ENCODE results near the gene CREBZF.
A peak's percentile ranks its signal among the peaks of the same experiment; 100 is the strongest.
"Not testable (repeated sequence)": the region's sequence is repeated elsewhere in the genome, so short reads cannot be mapped to it uniquely, and the experiment has no call there.

The CREBZF gene

GRCh38 chr11:85661972-85662664 is 2.8 kb downstream of the CREBZF start:
- FAIRE-seq (no peak), DNase-seq (ENCODE audit: insufficient read length, low spot score) (no peak)
- TF ChIP-seq SPI1 (IDR thresholded peaks at IDR 0.05; ENCODE audit: low read depth, low read length) (no peak), PAX5 (IDR thresholded peaks at IDR 0.05; ENCODE audit: insufficient read depth, low read length, severe bottlenecking) (no peak), TAF1 (IDR thresholded peaks at IDR 0.05; ENCODE audit: low read depth, low read length) (no peak), POLR2AphosphoS5 (IDR thresholded peaks at IDR 0.05; ENCODE audit: low read depth, low read length) (no peak), POLR2A (IDR thresholded peaks at IDR 0.05; ENCODE audit: low read depth, low read length) (no peak), POU2F2 (IDR thresholded peaks at IDR 0.05; ENCODE audit: low read depth, low read length) (no peak)

GRCh38 chr11:85658180-85658579 is 6.7 kb downstream of the CREBZF start:
- no peak for TF ChIP-seq SPI1 (IDR thresholded peaks at IDR 0.05; ENCODE audit: low read depth, low read length)
- TF ChIP-seq POLR2AphosphoS5 (IDR thresholded peaks at IDR 0.05; ENCODE audit: low read depth, low read length): no peak
- no peak for DNase-seq (ENCODE audit: insufficient read length, low spot score)
- FAIRE-seq: no peak

- no peak for TF ChIP-seq POU2F2 (IDR thresholded peaks at IDR 0.05; ENCODE audit: low read depth, low read length)
- TF ChIP-seq PAX5 (IDR thresholded peaks at IDR 0.05; ENCODE audit: insufficient read depth, low read length, severe bottlenecking): no peak
- no peak for TF ChIP-seq POLR2A (IDR thresholded peaks at IDR 0.05; ENCODE audit: low read depth, low read length)
- no peak for TF ChIP-seq TAF1 (IDR thresholded peaks at IDR 0.05; ENCODE audit: low read depth, low read length)
- TF ChIP-seq POLR2AphosphoS5 (IDR thresholded peaks at IDR 0.05; ENCODE audit: low read depth, low read length): no peak
- no peak for TF ChIP-seq SPI1 (IDR thresholded peaks at IDR 0.05; ENCODE audit: low read depth, low read length)
- no peak for DNase-seq (ENCODE audit: insufficient read length, low spot score)
- no peak for FAIRE-seq
These were observed 8.2 kb downstream of the CREBZF start for GRCh38 chr11:85656777-85657176.

- DNase-seq (ENCODE audit: insufficient read length, low spot score); FAIRE-seq: not testable (repeated sequence)
- TF ChIP-seq POLR2AphosphoS5 (IDR thresholded peaks at IDR 0.05; ENCODE audit: low read depth, low read length): 0 out of 2 replicates have a peak, but pooled peaks have one; percentile 10
These were observed 10.6 kb downstream of the CREBZF start for GRCh38 chr11:85654343-85654742.

- TF ChIP-seq SPI1 (IDR thresholded peaks at IDR 0.05; ENCODE audit: low read depth, low read length) (no peak), PAX5 (IDR thresholded peaks at IDR 0.05; ENCODE audit: insufficient read depth, low read length, severe bottlenecking) (no peak), POLR2A (IDR thresholded peaks at IDR 0.05; ENCODE audit: low read depth, low read length) (peak; percentile 34; the same call in 1 of the 2 replicates)
- DNase-seq (ENCODE audit: insufficient read length, low spot score) (no peak), FAIRE-seq (no peak)
These were observed 12.0 kb downstream of the CREBZF start for GRCh38 chr11:85652786-85653447.

GRCh38 chr11:85651118-85651517 is 13.8 kb downstream of the CREBZF start:
- no peak for DNase-seq (ENCODE audit: insufficient read length, low spot score)
- TF ChIP-seq SPI1 (IDR thresholded peaks at IDR 0.05; ENCODE audit: low read depth, low read length) (no peak), POLR2AphosphoS5 (IDR thresholded peaks at IDR 0.05; ENCODE audit: low read depth, low read length) (no peak), PAX5 (IDR thresholded peaks at IDR 0.05; ENCODE audit: insufficient read depth, low read length, severe bottlenecking) (no peak), POU2F2 (IDR thresholded peaks at IDR 0.05; ENCODE audit: low read depth, low read length) (no peak), POLR2A (IDR thresholded peaks at IDR 0.05; ENCODE audit: low read depth, low read length) (no peak), TAF1 (IDR thresholded peaks at IDR 0.05; ENCODE audit: low read depth, low read length) (no peak)
- FAIRE-seq: no peak

- peak; percentile 98 for FAIRE-seq
These were observed 17.2 kb downstream of the CREBZF start, which contains the start of gene TMEM126A for GRCh38 chr11:85647604-85648299. Gene TMEM126A (plus strand): TSS chr11:85647967. CDS start chr11:85650256, 2,289 bp downstream.

GRCh38 chr11:85647078-85647477 is 17.9 kb downstream of the CREBZF start:
- FAIRE-seq: no peak
- TF ChIP-seq TAF1 (IDR thresholded peaks at IDR 0.05; ENCODE audit: low read depth, low read length): no peak
- TF ChIP-seq POLR2A (IDR thresholded peaks at IDR 0.05; ENCODE audit: low read depth, low read length): no peak
- no peak for TF ChIP-seq POLR2AphosphoS5 (IDR thresholded peaks at IDR 0.05; ENCODE audit: low read depth, low read length)
- no peak for TF ChIP-seq PAX5 (IDR thresholded peaks at IDR 0.05; ENCODE audit: insufficient read depth, low read length, severe bottlenecking)
- no peak for TF ChIP-seq POU2F2 (IDR thresholded peaks at IDR 0.05; ENCODE audit: low read depth, low read length)
- no peak for TF ChIP-seq SPI1 (IDR thresholded peaks at IDR 0.05; ENCODE audit: low read depth, low read length)
- DNase-seq (ENCODE audit: insufficient read length, low spot score): no peak

More at GRCh38 chr11:85647604-85648299, 17.2 kb downstream of the CREBZF start, which contains the start of gene TMEM126A:
- TF ChIP-seq POLR2A (IDR thresholded peaks at IDR 0.05; ENCODE audit: low read depth, low read length) (peak; percentile 97), PAX5 (IDR thresholded peaks at IDR 0.05; ENCODE audit: insufficient read depth, low read length, severe bottlenecking) (no peak), POLR2AphosphoS5 (IDR thresholded peaks at IDR 0.05; ENCODE audit: low read depth, low read length) (peak; percentile 96), SPI1 (IDR thresholded peaks at IDR 0.05; ENCODE audit: low read depth, low read length) (no peak), POU2F2 (IDR thresholded peaks at IDR 0.05; ENCODE audit: low read depth, low read length) (no peak; the same call in 1 of the 2 replicates), TAF1 (IDR thresholded peaks at IDR 0.05; ENCODE audit: low read depth, low read length) (peak; percentile 88)
- peak; percentile 60 for DNase-seq (ENCODE audit: insufficient read length, low spot score)

GRCh38 chr11:85643191-85643614 is 21.7 kb downstream of the CREBZF start:
- no peak for FAIRE-seq
- no peak for TF ChIP-seq SPI1 (IDR thresholded peaks at IDR 0.05; ENCODE audit: low read depth, low read length)
- no peak for TF ChIP-seq PAX5 (IDR thresholded peaks at IDR 0.05; ENCODE audit: insufficient read depth, low read length, severe bottlenecking)
- TF ChIP-seq POU2F2 (IDR thresholded peaks at IDR 0.05; ENCODE audit: low read depth, low read length): no peak
- TF ChIP-seq TAF1 (IDR thresholded peaks at IDR 0.05; ENCODE audit: low read depth, low read length): no peak
- TF ChIP-seq POLR2AphosphoS5 (IDR thresholded peaks at IDR 0.05; ENCODE audit: low read depth, low read length): no peak
- TF ChIP-seq POLR2A (IDR thresholded peaks at IDR 0.05; ENCODE audit: low read depth, low read length): no peak
- DNase-seq (ENCODE audit: insufficient read length, low spot score): no peak

All from GM12891 (cell line).